Endothelial cell of umbilical vein (primary cell): ENCODE measurements around the gene RBM4B. TPM values are rescaled to one million over a fixed set of nuclear protein-coding genes. Genes with fewer than 3 reads are reported as not detected.

ENCODE experiments used
- BruUV-seq: library from RNA; stranded (reverse); fragments of 400-500 nt; replicated peaks from 2 replicates; lab custom pipeline; 2021; lab: Mats Ljungman, UMichigan
- CTCF ChIA-PET: fragments of 300-600, 350-600 bp; sonication (Branson Sonifier 250); formaldehyde crosslinking; loops from one replicate; lab custom pipeline; 2021; ENCODE audit warnings: antibody characterized with exemption, inconsistent platforms; lab: Charles Lee
- POLR2A ChIA-PET: fragments of 300-600, 350-600 bp; sonication (Branson Sonifier 250); formaldehyde crosslinking; loops from one replicate; lab custom pipeline; 2021; ENCODE audit warnings: antibody characterized with exemption, inconsistent platforms; lab: Charles Lee
- DNase-seq: peaks from one replicate; pipeline ENCODE4 v3.0.0-alpha.2; 2011; ENCODE audit warnings: low read depth, low spot score
- FAIRE-seq: peaks from 2 replicates; lab custom pipeline; 2011; peaks lifted over from hg19 to GRCh38; lab: Jason Lieb, UNC
- H2AFZ ChIP-seq: 2 replicates; pipeline ENCODE4 v1.6.0; 2012; ENCODE audit warnings: low read depth, low read length, control low read depth, inconsistent platforms
- H3K27ac ChIP-seq: 2 replicates; pipeline ENCODE4 v1.5.1; 2011; ENCODE audit warnings: low read depth, mild to moderate bottlenecking, control low read depth, low read length, moderate library complexity; ENCODE audit not compliant: insufficient read depth
- H3K27me3 ChIP-seq, 2 experiments: 2 replicates each; pipeline versions ENCODE4 v1.6.0 to v1.6.1; 2011; ENCODE audit warnings: low read length in 2 of 2, mixed read lengths in 1 of 2; ENCODE audit not compliant: control insufficient read depth in 2 of 2, insufficient read depth in 2 of 2
- H3K36me3 ChIP-seq, 2 experiments: 2 replicates in 1 of 2; 3 replicates in 1 of 2; pipeline ENCODE4 v1.5.1; 2011; ENCODE audit warnings: low read length in 2 of 2, mild to moderate bottlenecking in 1 of 2, moderate library complexity in 1 of 2; ENCODE audit not compliant: control insufficient read depth in 2 of 2, insufficient read depth in 2 of 2; ENCODE audit errors: extremely low read depth in 1 of 2
- H3K4me1 ChIP-seq: 3 replicates; pipeline ENCODE4 v1.5.1; 2011; ENCODE audit warnings: mild to moderate bottlenecking, low read length; ENCODE audit not compliant: control insufficient read depth, insufficient read depth; ENCODE audit errors: extremely low read depth
- H3K4me2 ChIP-seq: 2 replicates; pipeline ENCODE4 v1.6.1; 2011; ENCODE audit warnings: low read length, control low read depth, mixed read lengths; ENCODE audit not compliant: insufficient read depth
- H3K4me3 ChIP-seq, 3 experiments: fragments of 200-600 bp in 1 of 3; sonication (generic), shearing (Covaris generic) in 1 of 3; replicated peaks in 1 of 3; 2 replicates each; pipeline ENCODE4 v1.5.1; 2011 to 2016; ENCODE audit warnings: control low read depth in 3 of 3, low read length in 3 of 3, mild to moderate bottlenecking in 2 of 3, inconsistent platforms in 1 of 3, low read depth in 1 of 3, moderate library complexity in 1 of 3; ENCODE audit not compliant: insufficient read depth in 1 of 3
- H3K79me2 ChIP-seq: 2 replicates; pipeline ENCODE4 v1.6.0; 2012; ENCODE audit warnings: low read length, inconsistent platforms; ENCODE audit not compliant: control insufficient read depth, insufficient read depth
- H3K9ac ChIP-seq: replicated peaks from 2 replicates; pipeline ENCODE3; 2011; ENCODE audit warnings: low read length, control low read depth; ENCODE audit not compliant: insufficient read depth; ENCODE audit errors: extremely low read depth
- H3K9me1 ChIP-seq: replicated peaks from 3 replicates; pipeline ENCODE4 v1.6.0; 2011; ENCODE audit warnings: mild to moderate bottlenecking, low read length; ENCODE audit not compliant: control insufficient read depth, insufficient read depth; ENCODE audit errors: extremely low read depth
- H3K9me3 ChIP-seq: replicated peaks from 2 replicates; pipeline ENCODE4 v1.5.1; 2012; ENCODE audit warnings: low read length, inconsistent platforms; ENCODE audit not compliant: control insufficient read depth, insufficient read depth
- H4K20me1 ChIP-seq: replicated peaks from 2 replicates; pipeline ENCODE3; 2011; ENCODE audit warnings: mild to moderate bottlenecking, low read length; ENCODE audit not compliant: control insufficient read depth, insufficient read depth; ENCODE audit errors: extremely low read depth
- EZH2 ChIP-seq: IDR thresholded peaks from 2 replicates; pipeline ENCODE4 v1.6.1; 2012; ENCODE audit warnings: borderline replicate concordance, low read depth, mild to moderate bottlenecking, moderate library complexity, low read length, inconsistent platforms; ENCODE audit not compliant: severe bottlenecking
- FOS ChIP-seq: IDR thresholded peaks from 2 replicates; pipeline ENCODE4 v1.6.1; 2011; ENCODE audit warnings: mild to moderate bottlenecking, low read length, moderate library complexity, borderline replicate concordance; ENCODE audit not compliant: insufficient read depth
- GATA2 ChIP-seq: IDR thresholded peaks from 2 replicates; pipeline ENCODE4 v1.7.0; 2011; ENCODE audit warnings: low read depth, mild to moderate bottlenecking, moderate library complexity, mixed read lengths, low read length; ENCODE audit not compliant: insufficient read length, insufficient read depth
- JUN ChIP-seq: IDR thresholded peaks from 2 replicates; pipeline ENCODE4 v1.6.1; 2011; ENCODE audit warnings: borderline replicate concordance, low read depth; ENCODE audit not compliant: insufficient read length, insufficient read depth
- MYC ChIP-seq: IDR thresholded peaks from one replicate; pipeline ENCODE4 v1.6.1; 2011; ENCODE audit warnings: mild to moderate bottlenecking, low read depth, low read length
- POLR2A ChIP-seq: IDR thresholded peaks from 2 replicates; pipeline ENCODE4 v1.6.1; 2012; ENCODE audit warnings: low read depth, mild to moderate bottlenecking, control low read depth, low read length
- POLR2AphosphoS5 ChIP-seq: IDR thresholded peaks from 2 replicates; pipeline ENCODE4 v1.6.1; 2012; ENCODE audit warnings: low read depth, mild to moderate bottlenecking, control low read depth, low read length, moderate library complexity; ENCODE audit not compliant: insufficient read depth
- dilution Hi-C: fragments of 300-500 bp; cut with MboI; formaldehyde crosslinking; loops from one replicate; pipeline ENCODE4 v1.15.0; 2019; ENCODE audit warnings: low sequenced_read_pairs; ENCODE audit not compliant: extremely low pct_ligation_motif_present
- intact Hi-C: fragments of 100-400 bp; cut with micrococcal nuclease; formaldehyde crosslinking; loops from one replicate; pipeline ENCODE4 v1.10.0; 2022
- polyA plus RNA-seq, 4 experiments: library from polyadenylated mRNA; depleted of rRNA in 3 of 4; stranded (reverse) in 3 of 4; unstranded in 1 of 4; fragments of >200 nt; gene quantifications; 2 replicates each; pipeline versions ENCODE4 v1.2.1 to v1.2.3, GENCODE V29; 2011 to 2012; ENCODE audit warnings: missing spikeins in 1 of 4
- total RNA-seq: library from RNA; stranded (reverse); gene quantifications from 2 replicates; pipeline ENCODE4 v1.2.3, GENCODE V29; 2021
- TF ChIP-seq, protein P1 (sequence below), 2 donors: IDR thresholded peaks; 1 replicate in 1 of 2; 2 replicates in 1 of 2; pipeline ENCODE4 v1.5.1; 2011; ENCODE audit warnings: low read length in 2 of 2, mild to moderate bottlenecking in 2 of 2, moderate library complexity in 2 of 2, control low read depth in 1 of 2, inconsistent platforms in 1 of 2, low read depth in 1 of 2; ENCODE audit not compliant: insufficient read depth in 1 of 2; ENCODE audit errors: extremely low read depth in 1 of 2
- TF ChIP-seq, protein P2 (sequence below): IDR thresholded peaks from 2 replicates; pipeline ENCODE4 v1.6.1; 2011; ENCODE audit not compliant: insufficient read depth, insufficient read length

The RBM4B gene
- total and polyA plus RNA-seq, 2 donors (not counting 3 experiments of a cell fraction or from before 2014, with no cell fraction given): 22.2 to 31.2 TPM

DNA sequence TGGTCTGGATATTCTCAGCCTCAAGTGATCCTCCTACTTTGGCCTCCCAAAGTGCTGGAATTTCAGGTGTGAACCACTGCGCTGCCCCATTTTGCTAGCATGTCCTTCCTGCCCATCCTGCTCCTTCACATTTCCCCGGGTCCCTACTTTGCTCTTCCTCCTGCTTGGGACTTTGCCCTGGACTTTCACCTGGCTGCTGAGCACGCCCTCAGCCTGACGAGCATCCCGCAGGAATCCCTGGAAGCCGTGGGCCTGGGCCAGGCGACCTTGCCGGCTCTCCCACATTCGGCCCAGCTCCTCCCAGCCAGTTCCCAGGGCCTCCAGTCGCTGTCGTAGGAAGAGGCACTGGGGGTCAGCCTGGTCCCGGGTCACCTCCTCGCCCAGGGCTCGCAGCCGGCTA, 22.6 kb upstream of the RBM4B start:
- no peak overlapping the region for H3K4me3 ChIP-seq
- no peak overlapping the region for H3K4me2 ChIP-seq
- no TSS peak for BruUV-seq
- FAIRE-seq: no peak
- CTCF ChIA-PET: no interaction called here
- POLR2A ChIA-PET: no interaction called here
- H3K4me1 ChIP-seq: no peaks in the 10 kb centered on the region
- no peak for TF ChIP-seq EZH2
- TF ChIP-seq GATA2: no peak
- TF ChIP-seq, protein P1, sequence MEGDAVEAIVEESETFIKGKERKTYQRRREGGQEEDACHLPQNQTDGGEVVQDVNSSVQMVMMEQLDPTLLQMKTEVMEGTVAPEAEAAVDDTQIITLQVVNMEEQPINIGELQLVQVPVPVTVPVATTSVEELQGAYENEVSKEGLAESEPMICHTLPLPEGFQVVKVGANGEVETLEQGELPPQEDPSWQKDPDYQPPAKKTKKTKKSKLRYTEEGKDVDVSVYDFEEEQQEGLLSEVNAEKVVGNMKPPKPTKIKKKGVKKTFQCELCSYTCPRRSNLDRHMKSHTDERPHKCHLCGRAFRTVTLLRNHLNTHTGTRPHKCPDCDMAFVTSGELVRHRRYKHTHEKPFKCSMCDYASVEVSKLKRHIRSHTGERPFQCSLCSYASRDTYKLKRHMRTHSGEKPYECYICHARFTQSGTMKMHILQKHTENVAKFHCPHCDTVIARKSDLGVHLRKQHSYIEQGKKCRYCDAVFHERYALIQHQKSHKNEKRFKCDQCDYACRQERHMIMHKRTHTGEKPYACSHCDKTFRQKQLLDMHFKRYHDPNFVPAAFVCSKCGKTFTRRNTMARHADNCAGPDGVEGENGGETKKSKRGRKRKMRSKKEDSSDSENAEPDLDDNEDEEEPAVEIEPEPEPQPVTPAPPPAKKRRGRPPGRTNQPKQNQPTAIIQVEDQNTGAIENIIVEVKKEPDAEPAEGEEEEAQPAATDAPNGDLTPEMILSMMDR (IDR thresholded peaks at IDR 0.05; ENCODE audit: extremely low read depth in 1 of 2, insufficient read depth in 1 of 2, low read depth in 1 of 2, low read length in 2 of 2): no peak
- no peak for TF ChIP-seq POLR2A
- no peak for TF ChIP-seq MYC
- TF ChIP-seq, protein P2, sequence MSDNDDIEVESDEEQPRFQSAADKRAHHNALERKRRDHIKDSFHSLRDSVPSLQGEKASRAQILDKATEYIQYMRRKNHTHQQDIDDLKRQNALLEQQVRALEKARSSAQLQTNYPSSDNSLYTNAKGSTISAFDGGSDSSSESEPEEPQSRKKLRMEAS: no peak
- TF ChIP-seq POLR2AphosphoS5: no peak
- TF ChIP-seq FOS: no peak
- no peak for TF ChIP-seq JUN
- no peaks in the 10 kb centered on the region for H3K79me2 ChIP-seq
- H3K27ac ChIP-seq: no peak overlapping the region
- H3K27me3 ChIP-seq: no peaks in the 10 kb centered on the region
- intact Hi-C loops (no loop called here), dilution Hi-C loops (no loop called here)
- no peak overlapping the region for H2AFZ ChIP-seq
- no peaks in the 10 kb centered on the region for H3K36me3 ChIP-seq
- H3K9ac ChIP-seq: no peak overlapping the region
- DNase-seq: no peak
- H3K9me3 ChIP-seq: no peaks in the 10 kb centered on the region
- no peaks in the 10 kb centered on the region for H4K20me1 ChIP-seq
- no peaks in the 10 kb centered on the region for H3K9me1 ChIP-seq
